T-helper 2 cell treated with Interferon-gamma antibody and Interleukin-4, amounts not matched to agents 100 ng/mL and 5 ng/mL, for 36 hours (primary cell): Measurements from ENCODE around the gene KIF22. TPM values are rescaled to one million over a fixed set of nuclear protein-coding genes. Genes with fewer than 3 reads are reported as not detected.
"Not testable (repeated sequence)": the region's sequence is repeated elsewhere in the genome, so short reads cannot be mapped to it uniquely, and the experiment has no call there.

Experiments used
- intact Hi-C: fragments of 100-400 bp; cut with micrococcal nuclease; formaldehyde crosslinking; loops from one replicate; pipeline ENCODE4 v1.15.1; 2023
- total RNA-seq: library from RNA; stranded (reverse); gene quantifications from 2 replicates; pipeline ENCODE4 v1.2.3, GENCODE V29; 2022

Gene KIF22
- total RNA-seq, 1 donor from 2014 or later: 169 TPM

DNA sequence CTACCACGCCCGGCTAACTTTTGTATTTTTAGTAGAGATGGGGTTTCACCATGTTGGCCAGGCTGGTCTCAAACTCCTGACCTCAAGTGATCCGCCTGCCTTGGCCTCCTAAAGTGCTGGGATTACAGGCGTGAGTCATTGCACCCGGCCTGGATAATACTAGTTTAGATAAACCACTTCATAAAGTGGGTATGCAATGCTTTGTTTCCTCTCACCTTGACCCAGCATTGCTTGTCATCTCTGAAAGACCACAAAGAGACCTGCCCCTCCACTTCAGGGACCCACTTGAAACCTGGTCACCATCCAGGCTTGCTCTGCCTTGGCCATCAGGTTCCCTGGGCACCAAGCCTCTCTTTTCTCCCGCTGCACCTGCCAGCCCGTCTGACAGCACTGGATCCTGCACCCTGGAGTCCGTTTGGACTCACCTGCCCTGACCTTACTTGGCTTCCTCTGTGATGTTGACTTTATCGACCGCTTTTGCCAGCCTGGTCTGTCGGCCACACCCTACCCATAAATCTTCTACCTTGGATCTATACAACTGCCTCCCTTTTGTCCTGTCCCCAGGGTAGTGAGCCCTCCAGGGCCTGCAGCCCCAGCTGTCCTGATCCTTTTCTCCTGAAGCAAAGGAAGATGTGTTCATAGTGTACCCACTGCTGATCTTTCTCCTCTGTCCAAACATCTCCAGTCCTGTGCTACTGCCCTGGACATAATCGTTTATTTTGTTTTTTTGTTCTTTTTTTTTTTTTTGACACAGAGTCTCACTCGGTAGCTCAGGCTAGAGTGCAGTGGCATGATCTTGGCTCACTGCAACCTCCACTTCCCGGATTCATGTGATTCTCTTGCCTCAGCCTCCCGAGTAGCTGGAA is 25.2 kb upstream of the KIF22 start:
- intact Hi-C loops: no loop called here

- intact Hi-C loops: no loop called here
These were observed 24.0 kb upstream of the KIF22 start for GRCh38 chr16:29766571-29766970.

DNA sequence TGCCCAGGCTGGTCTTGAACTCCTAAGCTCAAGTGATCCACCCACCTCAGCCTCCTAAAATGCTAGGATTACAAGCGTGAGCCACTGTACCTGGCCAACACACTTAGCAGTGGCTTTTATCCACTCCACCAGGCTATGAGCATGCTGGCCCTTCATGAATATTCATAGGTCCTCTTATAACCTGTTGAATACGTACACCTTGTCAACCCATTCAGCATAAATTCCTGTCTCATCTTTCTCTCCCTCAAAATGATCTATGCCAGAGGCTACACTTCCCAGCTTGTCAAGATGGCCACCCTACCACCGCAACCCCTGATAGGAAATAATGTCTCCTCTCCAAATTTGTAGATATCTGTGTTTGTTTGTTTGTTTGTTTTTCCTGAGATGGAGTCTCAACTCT is 23.5 kb upstream of the KIF22 start:
- intact Hi-C loops: no loop called here

DNA sequence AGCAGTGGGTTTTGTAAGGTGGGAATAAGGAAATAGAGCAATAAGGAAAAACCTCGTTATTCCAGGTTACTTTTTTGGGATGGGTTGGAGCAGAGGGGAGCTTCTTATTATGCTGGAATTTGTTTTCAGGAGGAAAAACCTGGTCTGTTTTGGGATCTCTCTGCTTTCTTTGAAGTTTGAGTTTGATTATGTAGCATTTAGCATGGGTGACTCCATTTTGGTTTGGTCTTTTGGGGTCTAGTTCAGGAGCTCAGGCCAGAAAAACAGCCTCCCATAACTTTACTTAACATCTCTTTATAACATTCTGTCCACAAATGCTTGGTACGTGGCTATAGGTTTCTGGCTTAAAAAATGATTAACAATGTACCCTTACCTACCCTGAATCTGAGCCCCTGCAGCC is 21.0 kb upstream of the KIF22 start:
- intact Hi-C loops: no loop called here

DNA sequence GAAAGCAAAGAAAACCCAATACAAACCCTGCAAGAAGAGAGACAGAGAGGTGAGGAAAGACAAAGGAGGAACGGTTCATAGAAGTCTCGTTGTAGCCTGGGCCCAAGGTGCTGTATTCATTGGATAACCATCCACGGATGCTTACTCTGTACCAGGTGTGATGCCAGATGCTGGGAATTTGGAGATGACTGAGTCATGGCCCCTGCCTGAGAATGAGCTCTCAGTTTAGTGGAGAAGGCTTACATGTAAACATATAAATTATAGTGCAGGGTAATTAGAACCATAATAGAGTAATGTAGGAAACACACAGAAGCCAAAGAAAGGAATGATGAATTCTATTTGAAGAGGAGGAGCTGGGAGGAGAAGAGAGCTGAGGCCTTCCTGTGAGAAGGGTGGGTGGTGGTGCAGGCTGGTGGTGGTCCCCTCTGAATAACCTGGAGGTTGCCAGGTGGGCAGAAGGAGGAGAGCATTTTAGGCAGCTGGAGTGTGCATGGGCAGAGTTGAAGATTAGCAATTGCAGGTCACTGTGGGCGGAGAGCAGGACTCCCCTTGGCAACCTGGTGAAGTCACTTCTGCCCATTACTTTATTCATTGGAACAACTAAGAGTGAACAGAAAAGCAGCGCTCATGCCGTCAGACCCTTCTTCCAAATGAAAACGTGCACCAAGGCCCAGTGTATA is 20.2 kb upstream of the KIF22 start:
- intact Hi-C loops: no loop called here

DNA sequence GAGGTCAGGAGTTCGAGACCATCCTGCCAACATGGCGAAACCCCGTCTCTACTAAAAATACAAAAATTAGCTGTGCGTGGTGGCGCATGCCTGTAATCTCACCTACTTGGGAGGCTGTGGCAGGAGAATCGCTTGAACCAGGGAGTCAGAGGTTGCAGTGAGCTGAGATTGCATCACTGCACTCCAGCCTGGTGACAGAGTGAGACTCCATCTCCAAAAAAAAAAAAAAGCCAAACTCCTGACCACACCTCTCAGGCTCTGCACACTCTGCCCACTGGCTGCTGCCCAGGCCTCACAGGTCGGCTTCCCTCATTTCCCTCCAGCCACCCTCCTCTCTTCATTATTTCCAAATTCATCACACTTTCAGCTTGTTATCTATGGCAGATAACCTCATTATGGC is 18.2 kb upstream of the KIF22 start:
- intact Hi-C loops: not testable (repeated sequence)

GRCh38 chr16:29774730-29775129 is 15.8 kb upstream of the KIF22 start:
- intact Hi-C loops: no loop called here

GRCh38 chr16:29775742-29776408 is 14.7 kb upstream of the KIF22 start:
- intact Hi-C loops: no loop called here

DNA sequence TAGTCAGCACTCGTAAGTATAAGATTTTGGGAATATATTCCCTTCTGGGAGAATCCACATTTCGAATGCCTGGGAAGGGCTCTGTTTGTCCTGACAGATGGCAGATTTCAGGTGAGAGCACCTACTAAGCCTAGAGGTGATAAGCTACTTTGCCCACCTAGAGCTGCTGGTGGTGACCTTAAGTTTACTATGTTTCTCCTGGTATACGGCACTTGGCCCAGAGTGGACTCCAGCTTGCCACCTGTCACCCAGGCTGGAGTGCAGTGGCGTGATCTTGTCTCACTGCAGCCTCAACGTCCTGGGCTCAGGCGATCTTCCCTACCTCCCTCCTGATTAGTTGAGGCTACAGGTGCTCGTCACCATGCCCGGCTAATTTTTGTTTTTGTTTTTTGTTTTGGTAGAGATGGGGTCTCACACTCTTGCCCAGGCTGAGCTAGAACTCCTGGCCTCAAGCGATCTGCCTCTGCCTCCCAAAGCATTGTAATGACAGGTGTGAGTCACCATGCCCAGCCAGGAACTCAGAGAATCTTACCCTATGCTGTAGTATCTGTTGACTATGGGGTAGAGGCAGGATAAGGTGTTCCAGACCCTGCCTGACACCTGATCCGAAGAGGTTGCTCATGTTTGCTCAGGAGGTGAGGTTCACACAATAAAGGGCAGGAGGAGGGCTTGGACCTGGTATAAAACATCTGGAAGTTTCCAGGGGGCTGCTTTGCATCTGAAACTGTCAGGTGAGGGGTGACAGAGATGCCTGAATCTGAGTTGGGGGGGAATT is 12.8 kb upstream of the KIF22 start, which contains the start of gene ZG16:
ZG16 (plus strand) TSS at position 681 of the 775 bp plus-strand sequence. CDS start 1,011 bp downstream, outside the sequence.
- intact Hi-C loops: no loop called here

DNA sequence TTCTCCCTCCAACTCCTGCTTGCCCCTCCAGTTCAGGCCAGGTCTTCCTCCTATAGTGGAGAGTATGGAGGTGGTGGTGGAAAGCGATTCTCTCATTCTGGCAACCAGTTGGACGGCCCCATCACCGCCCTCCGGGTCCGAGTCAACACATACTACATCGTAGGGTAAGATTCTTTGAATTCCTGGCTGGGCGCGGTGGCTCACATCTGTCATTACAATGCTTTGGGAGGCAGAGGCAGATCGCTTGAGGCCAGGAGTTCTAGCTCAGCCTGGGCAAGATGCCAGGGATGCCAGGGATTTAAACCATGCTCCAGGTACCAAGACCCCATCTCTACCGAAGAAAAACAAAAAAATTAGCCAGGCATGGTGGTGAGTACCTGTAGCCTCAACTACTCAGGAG is 11.1 kb upstream of the KIF22 start:
- intact Hi-C loops: no loop called here

- intact Hi-C loops: not testable (repeated sequence)
These were observed 7.2 kb upstream of the KIF22 start for GRCh38 chr16:29783094-29783953.

DNA sequence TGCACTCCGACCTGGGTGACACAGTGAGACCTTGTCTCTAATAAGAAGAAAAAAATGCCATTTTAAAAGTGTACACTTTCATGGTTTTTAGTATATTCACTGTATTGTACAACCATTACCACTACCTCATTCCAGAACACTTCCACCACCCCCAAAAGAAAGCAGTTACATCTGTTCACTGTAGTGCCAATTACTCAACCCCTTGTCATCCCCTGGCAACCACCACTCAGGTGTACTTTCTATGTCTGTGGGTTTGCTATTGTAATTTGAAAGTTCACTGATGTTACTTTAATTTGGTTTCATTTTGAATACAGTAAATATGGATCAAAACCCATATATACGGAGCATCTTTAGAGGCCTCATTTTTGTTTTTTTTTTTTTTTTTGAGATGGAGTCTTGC is 6.4 kb upstream of the KIF22 start:
- intact Hi-C loops: loop anchor here (2.0 kb wide), 1 partner anchor 31 kb away; no protein-coding TSS in a partner anchor

DNA sequence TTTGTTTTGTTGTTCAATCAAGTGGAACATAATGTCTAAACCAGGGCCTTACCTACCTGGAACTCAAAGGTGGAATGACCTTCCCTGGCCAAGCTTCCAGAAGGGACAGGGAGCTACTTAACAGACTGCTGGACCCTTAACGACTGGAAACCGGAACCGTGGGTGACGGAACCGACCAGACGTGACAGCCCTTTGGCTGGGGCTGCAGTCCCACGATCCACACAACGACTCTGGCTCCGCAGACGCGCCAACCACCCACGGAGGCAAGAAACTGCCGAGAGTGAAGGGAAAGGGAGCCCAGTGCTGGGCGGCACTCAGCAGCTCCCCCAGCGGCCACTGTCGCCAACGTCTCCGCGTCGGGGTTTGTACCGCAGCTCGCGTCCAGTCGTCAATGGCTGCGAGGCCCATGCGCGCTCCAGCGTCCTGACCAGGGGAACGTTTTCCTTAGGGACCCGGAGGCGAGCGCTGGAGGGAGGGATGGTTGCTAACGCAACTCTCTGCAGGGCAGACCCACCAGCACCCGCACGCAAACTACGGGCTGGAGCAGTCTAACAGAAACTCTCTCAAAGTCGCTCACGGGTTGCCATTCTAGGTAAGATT is 5.5 kb upstream of the KIF22 start:
- intact Hi-C loops: loop anchor here (1.0 to 2.0 kb wide), 2 partner anchors 30 to 84 kb away; no protein-coding TSS in a partner anchor

- intact Hi-C loops: not testable (repeated sequence)
These were observed 3.4 kb upstream of the KIF22 start for GRCh38 chr16:29787155-29787554.

DNA sequence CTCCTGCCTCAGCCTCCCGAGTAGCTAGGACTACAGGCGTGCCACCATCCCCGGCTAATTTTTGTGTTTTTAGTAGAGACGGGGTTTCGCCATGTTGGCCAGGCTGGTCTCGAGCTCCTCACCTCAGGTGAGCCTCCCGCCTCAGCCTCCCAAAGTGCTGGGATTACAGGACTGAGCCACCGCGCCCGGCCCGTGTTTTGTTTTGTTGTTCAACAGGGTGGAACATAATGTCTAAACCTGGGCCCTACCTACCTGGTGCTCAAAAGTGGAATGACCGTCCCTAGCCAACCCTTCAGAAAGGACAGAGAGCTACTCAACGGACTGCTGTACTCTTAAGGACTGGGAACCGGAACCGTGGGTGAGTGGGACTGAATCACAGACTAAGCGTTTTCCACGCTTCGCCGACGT is 772 bp upstream of the KIF22 start:
- intact Hi-C loops: loop anchor here (1.0 to 2.0 kb wide), 4 partner anchors 16 to 89 kb away; partner anchors contain the start of gene PAGR1

- intact Hi-C loops: loop anchor here (1.0 to 2.0 kb wide), 4 partner anchors 14 to 90 kb away; partner anchors contain the start of gene PAGR1
These were observed 646 bp downstream of the KIF22 start for GRCh38 chr16:29790949-29791844.

DNA sequence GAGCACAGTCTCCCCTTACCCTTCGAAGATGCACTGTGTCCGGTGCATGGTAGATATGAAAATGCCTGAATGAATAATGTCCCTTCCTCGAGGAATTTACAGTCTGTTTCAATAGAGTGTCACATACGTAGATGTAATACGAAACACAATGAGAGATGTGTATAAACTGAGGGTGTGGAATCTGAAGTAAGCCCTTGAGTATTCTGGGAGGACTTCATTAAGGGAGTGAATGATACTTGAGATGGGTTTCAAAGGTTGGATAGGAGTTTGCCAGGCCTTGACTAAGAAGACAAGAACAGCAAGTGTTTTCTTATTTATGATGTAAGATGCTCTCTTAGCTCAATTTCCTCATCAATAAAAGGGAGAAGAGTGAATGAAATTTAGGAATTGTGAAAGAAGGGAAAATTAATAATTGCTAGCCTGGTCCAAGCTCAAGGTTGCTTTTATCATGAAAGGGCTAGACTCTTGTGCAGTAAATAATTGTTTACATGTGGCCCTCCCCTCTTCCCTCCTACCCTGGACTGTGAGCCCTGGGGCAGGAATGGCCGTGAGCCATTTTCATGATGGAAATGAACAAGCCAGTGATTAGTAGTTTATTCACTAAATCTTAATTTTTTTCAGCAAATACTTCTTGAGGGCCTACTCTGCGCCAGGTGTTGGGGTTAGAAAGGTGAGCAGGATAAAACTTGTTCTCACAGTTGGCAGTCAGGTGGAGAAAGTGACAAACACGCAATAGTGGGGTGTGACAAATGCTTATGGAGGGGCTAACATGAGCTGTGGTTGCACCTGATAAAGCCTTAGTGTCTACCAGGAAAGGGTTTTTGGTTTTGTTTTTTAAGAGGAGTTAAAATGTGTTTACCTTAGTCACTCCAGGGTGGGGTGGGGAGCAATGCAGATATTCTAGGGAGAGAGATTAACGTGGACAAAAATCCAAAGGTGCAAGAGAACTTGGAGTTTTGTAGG is 1.6 kb downstream of the KIF22 start:
- intact Hi-C loops: loop anchor here (2.0 kb wide), 3 partner anchors 25 to 91 kb away; partner anchors contain the start of gene PAGR1
